Activated B cell treated with CpG ODN at 0.5 μM for 24 hours (primary cell): ENCODE results near the gene LMO1. TPM values are rescaled to one million over a fixed set of nuclear protein-coding genes. Genes with fewer than 3 reads are reported as not detected.

Experiments used
- ATAC-seq: fragments of 200-7000 bp; cut with Tn5 transposase; one replicate; pipeline ENCODE4 v1.10.0; 2021; ENCODE audit warnings: low read depth, mild to moderate bottlenecking, moderate library complexity
- CTCF ChIA-PET: fragments of 350-600 bp; sonication (Branson Sonifier 250); formaldehyde crosslinking; loops from one replicate; lab custom pipeline; 2021; ENCODE audit warnings: antibody characterized with exemption; lab: Charles Lee
- POLR2A ChIA-PET: fragments of 350-600 bp; sonication (Branson Sonifier 250); formaldehyde crosslinking; loops from one replicate; lab custom pipeline; 2021; ENCODE audit warnings: antibody characterized with exemption; lab: Charles Lee
- DNase-seq: peaks from one replicate; pipeline ENCODE4 v3.0.0; 2022
- H3K27ac Mint-ChIP-seq: one replicate; pipeline ENCODE4 v1.8.0; 2020; ENCODE audit warnings: mixed read lengths
- H3K27me3 Mint-ChIP-seq: one replicate; pipeline ENCODE4 v1.8.0; 2021; ENCODE audit warnings: mixed read lengths
- H3K36me3 Mint-ChIP-seq: one replicate; pipeline ENCODE4 v1.8.0; 2021; ENCODE audit warnings: low read depth, mixed read lengths
- H3K4me1 Mint-ChIP-seq: one replicate; pipeline ENCODE4 v1.8.0; 2021; ENCODE audit warnings: mixed read lengths
- H3K4me3 Mint-ChIP-seq: one replicate; pipeline ENCODE4 v1.8.0; 2020; ENCODE audit warnings: mild to moderate bottlenecking, mixed read lengths
- H3K9me3 Mint-ChIP-seq: one replicate; pipeline ENCODE4 v1.8.0; 2020; ENCODE audit warnings: mixed read lengths
- intact Hi-C: fragments of 100-400 bp; cut with micrococcal nuclease; formaldehyde crosslinking; loops from one replicate; pipeline ENCODE4 v1.15.1; 2024
- total RNA-seq: library from RNA; stranded (reverse); gene quantifications from 2 replicates; pipeline ENCODE4 v1.2.3, GENCODE V29; 2022
- TF ChIP-seq, protein P1 (sequence below): fragments of 200-600 bp; IDR thresholded peaks from one replicate; pipeline ENCODE4 v1.8.0; 2022; ENCODE audit warnings: antibody characterized with exemption, mild to moderate bottlenecking

LMO1 gene
- total RNA-seq, 1 donor from 2014 or later: not detected

DNA sequence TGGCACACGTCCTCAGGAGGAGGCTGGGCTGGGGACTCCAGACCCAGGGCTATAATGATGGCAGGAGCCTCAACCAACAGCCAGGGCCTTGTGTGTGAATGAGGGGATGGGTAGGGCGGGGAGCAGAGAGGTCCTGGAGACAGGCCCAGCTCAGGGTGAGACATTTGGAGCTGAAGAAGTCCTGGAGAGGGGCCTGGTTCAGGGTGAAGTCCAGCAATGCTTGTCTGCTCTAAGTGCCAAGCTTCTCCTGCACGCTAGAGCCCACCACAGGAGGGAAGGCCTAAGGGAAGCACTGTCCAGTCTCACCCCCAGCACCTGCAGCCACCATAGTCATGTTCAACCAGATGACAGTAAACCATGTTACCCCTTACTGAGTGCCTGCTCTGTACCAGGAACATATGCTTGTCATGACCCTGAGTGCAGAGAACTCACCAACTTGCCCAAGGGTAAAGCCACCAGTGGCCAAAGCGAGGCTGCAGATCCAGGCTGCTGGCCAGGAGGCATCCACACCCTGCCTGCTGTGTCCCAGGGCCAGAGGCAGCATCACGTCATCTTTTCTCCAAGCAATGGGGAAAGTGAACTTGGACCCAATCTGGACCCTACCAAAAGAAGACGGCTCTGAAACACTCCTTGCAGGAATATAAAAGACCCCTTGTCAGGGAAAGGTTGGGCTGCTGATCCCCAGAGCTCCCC lies 24.0 kb downstream of the LMO1 start:
- H3K4me1 Mint-ChIP-seq: peaks cover 12% of the 10 kb centered on the region
- POLR2A ChIA-PET: no interaction called here
- CTCF ChIA-PET: interaction anchor here (0.7 kb wide), 1 partner anchor 47 kb away, joined by 3 read pairs; no protein-coding TSS in a partner anchor
- no peak overlapping the region for H3K27ac Mint-ChIP-seq
- DNase-seq (no peak), ATAC-seq (no peak)
- no peaks in the 10 kb centered on the region for H3K9me3 Mint-ChIP-seq
- intact Hi-C loops: no loop called here
- H3K4me3 Mint-ChIP-seq: no peak overlapping the region
- TF ChIP-seq, protein P1, sequence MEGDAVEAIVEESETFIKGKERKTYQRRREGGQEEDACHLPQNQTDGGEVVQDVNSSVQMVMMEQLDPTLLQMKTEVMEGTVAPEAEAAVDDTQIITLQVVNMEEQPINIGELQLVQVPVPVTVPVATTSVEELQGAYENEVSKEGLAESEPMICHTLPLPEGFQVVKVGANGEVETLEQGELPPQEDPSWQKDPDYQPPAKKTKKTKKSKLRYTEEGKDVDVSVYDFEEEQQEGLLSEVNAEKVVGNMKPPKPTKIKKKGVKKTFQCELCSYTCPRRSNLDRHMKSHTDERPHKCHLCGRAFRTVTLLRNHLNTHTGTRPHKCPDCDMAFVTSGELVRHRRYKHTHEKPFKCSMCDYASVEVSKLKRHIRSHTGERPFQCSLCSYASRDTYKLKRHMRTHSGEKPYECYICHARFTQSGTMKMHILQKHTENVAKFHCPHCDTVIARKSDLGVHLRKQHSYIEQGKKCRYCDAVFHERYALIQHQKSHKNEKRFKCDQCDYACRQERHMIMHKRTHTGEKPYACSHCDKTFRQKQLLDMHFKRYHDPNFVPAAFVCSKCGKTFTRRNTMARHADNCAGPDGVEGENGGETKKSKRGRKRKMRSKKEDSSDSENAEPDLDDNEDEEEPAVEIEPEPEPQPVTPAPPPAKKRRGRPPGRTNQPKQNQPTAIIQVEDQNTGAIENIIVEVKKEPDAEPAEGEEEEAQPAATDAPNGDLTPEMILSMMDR: no peak
- H3K27me3 Mint-ChIP-seq: peaks cover 6% of the 10 kb centered on the region
- H3K36me3 Mint-ChIP-seq: no peaks in the 10 kb centered on the region

DNA sequence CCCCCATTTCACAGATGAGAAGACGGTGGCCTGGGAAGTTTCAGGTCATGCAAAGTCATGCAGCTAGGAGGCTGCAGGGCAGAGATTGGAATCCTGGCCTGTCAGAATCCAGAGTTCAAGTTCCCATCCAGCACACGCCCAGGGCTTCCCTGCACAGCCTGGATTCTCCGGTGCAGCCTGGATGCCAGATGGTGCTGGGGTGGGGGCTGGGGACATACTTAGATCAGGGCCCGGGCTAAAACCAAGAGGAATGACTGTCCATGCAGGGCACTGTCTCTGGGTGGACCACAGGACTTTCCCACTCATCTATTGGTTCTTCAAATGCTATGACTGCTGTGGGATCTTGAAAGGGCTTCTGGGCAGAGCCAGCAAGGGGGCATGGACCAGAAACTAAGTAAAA lies 24.6 kb downstream of the LMO1 start:
- no peaks in the 10 kb centered on the region for H3K9me3 Mint-ChIP-seq
- ATAC-seq: no peak
- intact Hi-C loops: no loop called here
- H3K36me3 Mint-ChIP-seq: no peaks in the 10 kb centered on the region
- no peak for DNase-seq
- CTCF ChIA-PET: no interaction called here
- TF ChIP-seq, protein P1: no peak
- peaks cover 6% of the 10 kb centered on the region for H3K27me3 Mint-ChIP-seq
- peaks cover 14% of the 10 kb centered on the region for H3K4me1 Mint-ChIP-seq
- H3K27ac Mint-ChIP-seq: no peak overlapping the region
- POLR2A ChIA-PET: no interaction called here
- no peak overlapping the region for H3K4me3 Mint-ChIP-seq

DNA sequence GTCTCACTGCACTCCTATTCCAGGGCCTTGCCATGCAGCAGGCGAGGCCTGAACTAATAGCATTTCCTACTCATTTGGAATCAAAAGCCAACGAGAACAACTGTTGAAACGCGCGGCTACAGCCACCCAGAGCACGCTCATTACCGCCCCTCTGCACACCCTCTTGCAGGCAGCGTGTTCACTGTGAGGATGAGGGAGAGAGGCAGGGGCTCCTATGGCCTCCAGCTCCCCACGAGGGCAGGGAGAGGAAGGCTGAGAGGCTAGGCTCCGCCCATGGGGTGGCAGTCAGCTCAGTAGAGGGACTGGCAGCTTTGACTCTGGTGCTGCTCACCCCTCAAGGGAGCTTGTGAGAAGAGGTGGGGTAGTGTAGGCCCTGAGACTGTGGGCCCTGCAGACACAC lies 26.2 kb downstream of the LMO1 start:
- H3K4me1 Mint-ChIP-seq: peaks cover 14% of the 10 kb centered on the region
- TF ChIP-seq, protein P1: no peak
- ATAC-seq (no peak), DNase-seq (no peak)
- POLR2A ChIA-PET: no interaction called here
- H3K27me3 Mint-ChIP-seq: peaks cover 4% of the 10 kb centered on the region
- no peak overlapping the region for H3K27ac Mint-ChIP-seq
- no peak overlapping the region for H3K4me3 Mint-ChIP-seq
- intact Hi-C loops: no loop called here
- H3K36me3 Mint-ChIP-seq: no peaks in the 10 kb centered on the region
- H3K9me3 Mint-ChIP-seq: no peaks in the 10 kb centered on the region
- CTCF ChIA-PET: no interaction called here

DNA sequence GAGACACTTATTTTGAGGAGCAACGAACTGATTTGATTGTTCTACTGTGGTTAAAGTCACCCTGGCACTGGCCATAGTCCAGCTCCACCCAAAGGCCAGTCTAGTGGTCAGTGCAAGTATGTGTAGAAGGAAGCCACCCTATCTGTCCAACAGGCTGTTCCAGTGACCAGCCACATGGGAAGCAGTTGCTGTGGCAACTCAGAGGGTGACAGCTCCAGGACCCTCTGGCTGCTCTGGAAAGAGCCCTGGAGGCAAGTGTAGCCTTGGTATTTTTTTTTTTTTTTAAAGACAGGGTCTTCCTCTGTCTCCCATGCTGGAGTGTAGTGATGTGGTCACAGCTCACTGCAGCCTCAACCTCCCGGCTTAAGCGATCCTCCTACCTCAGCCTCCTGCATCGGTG lies 27.8 kb downstream of the LMO1 start:
- intact Hi-C loops: no loop called here

DNA sequence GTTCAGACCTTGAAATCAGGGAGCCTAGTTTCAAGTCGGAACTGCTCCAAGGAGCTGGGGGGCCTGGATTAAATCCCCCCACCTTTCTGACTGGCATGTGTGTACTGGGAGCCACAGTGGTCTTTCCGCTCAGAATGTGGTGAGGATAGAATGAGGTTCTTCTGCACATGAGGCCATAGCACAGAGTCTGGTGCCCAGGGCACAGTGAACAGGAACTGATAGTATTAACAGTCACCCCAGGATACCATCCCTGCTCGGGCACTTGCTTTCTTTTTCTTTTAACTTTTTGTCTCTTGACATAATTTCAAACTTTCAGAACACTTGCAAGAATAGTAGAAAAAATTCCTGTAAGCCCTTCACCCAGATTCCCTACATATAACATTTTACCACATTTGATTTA lies 28.8 kb downstream of the LMO1 start:
- intact Hi-C loops: no loop called here
- Mint-ChIP-seq H3K27ac (peak overlapping the region; percentile 1), H3K27me3 (peaks cover 3% of the 10 kb centered on the region), H3K9me3 (no peaks in the 10 kb centered on the region), H3K36me3 (no peaks in the 10 kb centered on the region), H3K4me3 (no peak overlapping the region), H3K4me1 (peaks cover 14% of the 10 kb centered on the region)
- ATAC-seq (no peak), DNase-seq (no peak)
- TF ChIP-seq, protein P1: no peak
- POLR2A ChIA-PET: no interaction called here
- CTCF ChIA-PET: no interaction called here

More for the DNA sequence above, 27.8 kb downstream of the LMO1 start:
- DNase-seq (no peak), ATAC-seq (no peak)
- Mint-ChIP-seq H3K4me1 (peaks cover 14% of the 10 kb centered on the region), H3K27ac (no peak overlapping the region), H3K9me3 (no peaks in the 10 kb centered on the region), H3K36me3 (no peaks in the 10 kb centered on the region), H3K4me3 (no peak overlapping the region), H3K27me3 (peaks cover 3% of the 10 kb centered on the region)
- TF ChIP-seq, protein P1: no peak
- ChIA-PET POLR2A (no interaction called here), CTCF (no interaction called here)
